Epithelial cell of proximal tubule (primary cell): Measurements from ENCODE around the gene ELAC2. TPM values are rescaled to one million over a fixed set of nuclear protein-coding genes. Genes with fewer than 3 reads are reported as not detected.
A peak's percentile ranks its signal among the peaks of the same experiment; 100 is the strongest.

ENCODE experiments used
- DNase-seq: peaks from one replicate; pipeline ENCODE4 v3.0.0-alpha.2; 2011; ENCODE audit warnings: low read depth
- H3K4me3 ChIP-seq: 2 replicates; pipeline ENCODE4 v1.5.1; 2011; ENCODE audit warnings: low read depth, mild to moderate bottlenecking, low read length
- total RNA-seq: library from RNA; depleted of rRNA; stranded (reverse); fragments of >200 nt; gene quantifications from 2 replicates; pipeline ENCODE4 v1.2.3, GENCODE V29; 2015
- TF ChIP-seq, protein P1 (sequence below): conservative IDR thresholded peaks from 2 replicates; pipeline ENCODE4 v1.5.1; 2012; ENCODE audit warnings: low read depth, mild to moderate bottlenecking, low read length

The ELAC2 gene
- total RNA-seq, 1 donor from 2014 or later: 75.4 TPM

DNA sequence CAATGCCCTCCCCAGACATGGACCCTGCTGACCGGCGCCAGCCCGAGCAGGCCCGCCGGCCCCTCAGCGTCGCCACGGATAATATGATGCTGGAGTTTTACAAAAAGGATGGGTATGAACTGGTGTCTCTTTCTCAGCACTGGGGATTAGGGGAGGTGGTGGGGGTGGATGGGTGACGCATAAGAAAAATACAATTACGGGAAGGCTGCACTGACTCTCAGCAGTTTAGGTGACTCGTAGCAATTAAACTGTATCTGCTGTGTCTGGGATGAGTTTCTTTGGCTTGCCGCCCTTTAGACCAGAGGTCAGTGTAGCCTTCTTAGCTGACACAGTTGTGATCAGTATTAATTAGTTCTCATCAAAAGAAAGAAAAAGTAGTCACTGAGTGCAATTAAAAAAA lies 59.0 kb downstream of the ELAC2 start:
- TF ChIP-seq, protein P1, sequence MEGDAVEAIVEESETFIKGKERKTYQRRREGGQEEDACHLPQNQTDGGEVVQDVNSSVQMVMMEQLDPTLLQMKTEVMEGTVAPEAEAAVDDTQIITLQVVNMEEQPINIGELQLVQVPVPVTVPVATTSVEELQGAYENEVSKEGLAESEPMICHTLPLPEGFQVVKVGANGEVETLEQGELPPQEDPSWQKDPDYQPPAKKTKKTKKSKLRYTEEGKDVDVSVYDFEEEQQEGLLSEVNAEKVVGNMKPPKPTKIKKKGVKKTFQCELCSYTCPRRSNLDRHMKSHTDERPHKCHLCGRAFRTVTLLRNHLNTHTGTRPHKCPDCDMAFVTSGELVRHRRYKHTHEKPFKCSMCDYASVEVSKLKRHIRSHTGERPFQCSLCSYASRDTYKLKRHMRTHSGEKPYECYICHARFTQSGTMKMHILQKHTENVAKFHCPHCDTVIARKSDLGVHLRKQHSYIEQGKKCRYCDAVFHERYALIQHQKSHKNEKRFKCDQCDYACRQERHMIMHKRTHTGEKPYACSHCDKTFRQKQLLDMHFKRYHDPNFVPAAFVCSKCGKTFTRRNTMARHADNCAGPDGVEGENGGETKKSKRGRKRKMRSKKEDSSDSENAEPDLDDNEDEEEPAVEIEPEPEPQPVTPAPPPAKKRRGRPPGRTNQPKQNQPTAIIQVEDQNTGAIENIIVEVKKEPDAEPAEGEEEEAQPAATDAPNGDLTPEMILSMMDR: no peak
- DNase-seq: peak; percentile 23
- no peak overlapping the region for H3K4me3 ChIP-seq

DNA sequence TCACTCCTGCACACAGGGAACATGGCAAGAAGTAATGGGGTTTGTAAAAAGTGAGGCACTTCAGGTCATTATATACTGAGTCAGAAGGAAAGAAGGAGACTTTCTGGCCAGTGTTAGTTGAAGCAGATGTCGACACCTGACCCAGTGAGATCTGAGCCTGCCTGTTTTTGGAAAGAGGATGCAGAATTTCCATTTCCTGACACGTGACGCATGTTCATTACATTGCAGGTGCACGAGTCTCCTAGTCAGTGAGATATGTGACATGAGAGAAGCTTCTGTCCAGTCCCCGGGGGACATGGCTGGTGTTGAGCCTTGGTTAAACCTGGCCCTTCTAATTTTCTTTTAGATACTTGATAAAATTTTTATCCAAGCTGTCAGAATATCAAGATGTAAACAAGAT lies 62.3 kb downstream of the ELAC2 start:
- TF ChIP-seq, protein P1: no peak
- H3K4me3 ChIP-seq: no peak overlapping the region
- no peak for DNase-seq

DNA sequence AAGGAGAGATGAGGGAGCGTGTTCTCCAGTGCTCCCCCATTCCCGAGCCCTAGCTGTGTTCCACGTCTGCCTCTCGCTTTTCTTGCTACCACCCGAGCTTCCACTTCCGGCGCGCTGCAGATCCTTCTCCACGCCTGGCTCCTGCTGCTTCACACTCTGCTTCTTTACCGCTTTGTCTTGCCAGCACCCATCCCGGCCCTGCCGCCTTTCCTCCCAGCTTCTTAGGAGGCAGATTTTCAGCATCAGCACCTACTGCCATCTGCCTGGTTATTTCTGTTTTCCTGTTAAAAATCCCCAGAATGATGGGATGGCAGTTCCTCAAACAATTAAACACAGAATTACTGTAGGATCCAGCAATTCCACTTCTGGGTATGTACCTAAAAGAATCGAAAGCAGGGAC lies 64.7 kb downstream of the ELAC2 start:
- H3K4me3 ChIP-seq: no peak overlapping the region
- TF ChIP-seq, protein P1: no peak
- no peak for DNase-seq

DNA sequence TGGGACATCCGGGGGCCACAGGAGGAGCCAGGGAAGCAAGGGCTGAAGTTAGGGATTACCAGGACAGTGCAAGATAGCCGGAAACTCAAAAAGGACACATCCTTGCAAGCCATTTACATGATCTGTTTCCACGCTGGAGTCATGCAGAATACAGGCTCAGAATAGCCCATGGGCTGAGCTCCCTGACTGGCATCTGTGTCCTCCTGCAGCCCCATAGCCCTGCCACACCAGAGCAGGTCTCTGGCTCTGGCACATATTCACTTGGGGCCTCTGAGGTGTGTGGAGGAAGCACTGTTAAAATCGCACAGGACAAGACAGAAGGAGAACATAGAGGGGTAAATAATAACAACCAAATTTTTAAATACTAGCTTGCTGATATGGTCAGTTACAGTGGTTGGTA lies 65.8 kb downstream of the ELAC2 start:
- H3K4me3 ChIP-seq: no peak overlapping the region
- TF ChIP-seq, protein P1: no peak
- DNase-seq: no peak

DNA sequence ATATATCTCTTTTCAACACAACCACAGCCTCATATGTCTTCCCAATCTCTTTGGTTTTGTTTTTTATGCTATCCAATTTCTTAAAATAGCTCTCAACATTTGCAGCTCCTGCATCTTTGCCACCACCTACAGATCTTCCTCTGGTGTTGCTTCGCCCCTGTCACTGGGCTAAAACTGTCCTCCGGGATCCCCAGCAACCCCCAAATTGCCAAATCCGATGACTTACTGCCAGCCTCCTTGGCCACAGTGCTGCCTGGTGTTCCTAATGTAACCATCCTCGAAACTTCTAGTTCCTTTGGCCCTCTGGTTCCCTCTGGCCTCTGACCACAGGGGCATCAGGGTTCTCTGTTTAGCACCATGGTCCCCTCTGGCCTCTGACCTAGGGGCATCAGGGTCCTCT lies 70.8 kb downstream of the ELAC2 start:
- H3K4me3 ChIP-seq: no peak overlapping the region
- TF ChIP-seq, protein P1: no peak
- DNase-seq: no peak

Other genes with a start within 250 kb of the ELAC2 start
- gene ARHGAP44, start 228.5 kb downstream of the ELAC2 start, total RNA-seq: 1.9 and 5.8 TPM in 2 replicates